ENCODE results near the gene DNAJA1.

Gene DNAJA1

GRCh38 chr9:33014665-33015014, 10.4 kb upstream of the DNAJA1 start:
- H2AFZ ChIP-seq (ENCODE audit: insufficient read depth, low read length, poor library complexity), result no peak overlapping the region
- no peak overlapping the region for H2BK12ac ChIP-seq (ENCODE audit: low read length)
- no peaks in the 10 kb centered on the region for H3K79me1 ChIP-seq (ENCODE audit: low read length)
- no peak overlapping the region for H3K4me3 ChIP-seq (ENCODE audit: low read depth, low read length)
- no peak overlapping the region for H2BK120ac ChIP-seq (ENCODE audit: insufficient read depth, low read length, poor library complexity)
- no peak overlapping the region for H4K8ac ChIP-seq (ENCODE audit: low read depth, low read length)
- no peaks in the 10 kb centered on the region for H3K27me3 ChIP-seq (ENCODE audit: insufficient read depth, low read length)
- no peaks in the 10 kb centered on the region for H3K79me2 ChIP-seq (ENCODE audit: control insufficient read depth, insufficient read depth, low read length, poor library complexity)
- no peak overlapping the region for H3K9ac ChIP-seq (ENCODE audit: low read length)
- H3K27ac ChIP-seq (ENCODE audit: low read depth, low read length), result no peak overlapping the region
- no peak overlapping the region for H3K4ac ChIP-seq (ENCODE audit: low read depth, low read length)
- WGBS (ENCODE audit: extremely low coverage, insufficient coverage, insufficient read length), result no CpG with 5 or more reads among the region's 1 CpG
- no peaks in the 10 kb centered on the region for H3K4me1 ChIP-seq (ENCODE audit: control insufficient read depth in 1 of 2, insufficient read depth in 2 of 2, low read length in 2 of 2)
- no peak overlapping the region for H2AK5ac ChIP-seq (ENCODE audit: low read length)
- no peak overlapping the region for H3K14ac ChIP-seq (ENCODE audit: low read length)
- H4K91ac ChIP-seq (ENCODE audit: low read depth, low read length), result no peak overlapping the region
- no peaks in the 10 kb centered on the region for H3K9me3 ChIP-seq (ENCODE audit: insufficient read depth, low read depth, low read length)
- no peak overlapping the region for H2BK5ac ChIP-seq (ENCODE audit: low read depth, low read length, poor library complexity)
- H3K23ac ChIP-seq (ENCODE audit: low read length), result no peak overlapping the region
- H3K36me3 ChIP-seq (ENCODE audit: control insufficient read depth in 1 of 2, insufficient read depth in 2 of 2, low read length in 2 of 2), result peaks cover 4 to 5% of the 10 kb centered on the region in 2 experiments
- H3K4me2 ChIP-seq (ENCODE audit: low read length), result no peak overlapping the region
- no peak overlapping the region for H3K18ac ChIP-seq (ENCODE audit: low read length)
- no peak overlapping the region for H4K12ac ChIP-seq (ENCODE audit: low read depth, low read length)
- DNase-seq, result no peak

GRCh38 chr9:33017283-33018041, 7.6 kb upstream of the DNAJA1 start:
- H4K8ac ChIP-seq (ENCODE audit: low read depth, low read length), result no peak overlapping the region
- H3K9ac ChIP-seq (ENCODE audit: low read length), result no peak overlapping the region

GRCh38 chr9:33019797-33020196, 5.3 kb upstream of the DNAJA1 start:
- H4K8ac ChIP-seq (ENCODE audit: low read depth, low read length), result no peak overlapping the region
- WGBS (ENCODE audit: extremely low coverage, insufficient coverage, insufficient read length), result no CpG with 5 or more reads among the region's 25 CpGs
- H3K4me3 ChIP-seq (ENCODE audit: low read depth, low read length), result no peak overlapping the region
- DNase-seq, result no peak
- H3K27me3 ChIP-seq (ENCODE audit: insufficient read depth, low read length), result no peaks in the 10 kb centered on the region
- H2BK5ac ChIP-seq (ENCODE audit: low read depth, low read length, poor library complexity), result no peak overlapping the region
- H2BK12ac ChIP-seq (ENCODE audit: low read length), result no peak overlapping the region
- H3K4me1 ChIP-seq (ENCODE audit: control insufficient read depth in 1 of 2, insufficient read depth in 2 of 2, low read length in 2 of 2), result peaks cover 0 to 4% of the 10 kb centered on the region in 2 experiments
- H3K9me3 ChIP-seq (ENCODE audit: insufficient read depth, low read depth, low read length), result no peaks in the 10 kb centered on the region
- H2AK5ac ChIP-seq (ENCODE audit: low read length), result no peak overlapping the region
- no peak overlapping the region for H3K27ac ChIP-seq (ENCODE audit: low read depth, low read length)
- peak overlapping the region; percentile 73 for H3K9ac ChIP-seq (ENCODE audit: low read length)
- H3K14ac ChIP-seq (ENCODE audit: low read length), result no peak overlapping the region
- no peak overlapping the region for H2BK120ac ChIP-seq (ENCODE audit: insufficient read depth, low read length, poor library complexity)
- H4K12ac ChIP-seq (ENCODE audit: low read depth, low read length), result peak overlapping the region; percentile 46
- no peak overlapping the region for H2AFZ ChIP-seq (ENCODE audit: insufficient read depth, low read length, poor library complexity)
- H3K4ac ChIP-seq (ENCODE audit: low read depth, low read length), result no peak overlapping the region
- peaks cover 9% of the 10 kb centered on the region in 2 experiments for H3K36me3 ChIP-seq (ENCODE audit: control insufficient read depth in 1 of 2, insufficient read depth in 2 of 2, low read length in 2 of 2)
- no peak overlapping the region for H4K91ac ChIP-seq (ENCODE audit: low read depth, low read length)
- no peak overlapping the region for H3K18ac ChIP-seq (ENCODE audit: low read length)
- H3K23ac ChIP-seq (ENCODE audit: low read length), result no peak overlapping the region
- H3K79me2 ChIP-seq (ENCODE audit: control insufficient read depth, insufficient read depth, low read length, poor library complexity), result peaks cover 9% of the 10 kb centered on the region
- no peak overlapping the region for H3K4me2 ChIP-seq (ENCODE audit: low read length)
- H3K79me1 ChIP-seq (ENCODE audit: low read length), result peaks cover 4% of the 10 kb centered on the region

More at GRCh38 chr9:33017283-33018041, 7.6 kb upstream of the DNAJA1 start:
- H3K27me3 ChIP-seq (ENCODE audit: insufficient read depth, low read length), result no peaks in the 10 kb centered on the region
- no peak overlapping the region for H4K91ac ChIP-seq (ENCODE audit: low read depth, low read length)
- no peaks in the 10 kb centered on the region for H3K4me1 ChIP-seq (ENCODE audit: control insufficient read depth in 1 of 2, insufficient read depth in 2 of 2, low read length in 2 of 2)
- no peak overlapping the region for H3K27ac ChIP-seq (ENCODE audit: low read depth, low read length)
- H2BK5ac ChIP-seq (ENCODE audit: low read depth, low read length, poor library complexity), result no peak overlapping the region
- H3K9me3 ChIP-seq (ENCODE audit: insufficient read depth, low read depth, low read length), result no peaks in the 10 kb centered on the region
- WGBS (ENCODE audit: extremely low coverage, insufficient coverage, insufficient read length), result no CpG with 5 or more reads among the region's 6 CpGs
- H4K12ac ChIP-seq (ENCODE audit: low read depth, low read length), result no peak overlapping the region
- no peak overlapping the region for H3K18ac ChIP-seq (ENCODE audit: low read length)
- H3K14ac ChIP-seq (ENCODE audit: low read length), result no peak overlapping the region
- H3K36me3 ChIP-seq (ENCODE audit: control insufficient read depth in 1 of 2, insufficient read depth in 2 of 2, low read length in 2 of 2), result peaks cover 9% of the 10 kb centered on the region in 2 experiments
- no peak overlapping the region for H3K4ac ChIP-seq (ENCODE audit: low read depth, low read length)
- no peak overlapping the region for H3K4me3 ChIP-seq (ENCODE audit: low read depth, low read length)
- H3K79me1 ChIP-seq (ENCODE audit: low read length), result no peaks in the 10 kb centered on the region
- no peak overlapping the region for H2BK120ac ChIP-seq (ENCODE audit: insufficient read depth, low read length, poor library complexity)
- no peak overlapping the region for H2AK5ac ChIP-seq (ENCODE audit: low read length)
- no peak overlapping the region for H2BK12ac ChIP-seq (ENCODE audit: low read length)
- no peaks in the 10 kb centered on the region for H3K79me2 ChIP-seq (ENCODE audit: control insufficient read depth, insufficient read depth, low read length, poor library complexity)
- no peak overlapping the region for H3K23ac ChIP-seq (ENCODE audit: low read length)
- H3K4me2 ChIP-seq (ENCODE audit: low read length), result no peak overlapping the region
- no peak for DNase-seq
- H2AFZ ChIP-seq (ENCODE audit: insufficient read depth, low read length, poor library complexity), result no peak overlapping the region

GRCh38 chr9:33022303-33022702, 2.8 kb upstream of the DNAJA1 start:
- Histone ChIP-seq H3K27me3 (ENCODE audit: insufficient read depth, low read length) (no peaks in the 10 kb centered on the region), H2AFZ (ENCODE audit: insufficient read depth, low read length, poor library complexity) (no peak overlapping the region), H3K4me1 (ENCODE audit: control insufficient read depth in 1 of 2, insufficient read depth in 2 of 2, low read length in 2 of 2) (peaks cover 0 to 4% of the 10 kb centered on the region in 2 experiments), H2BK5ac (ENCODE audit: low read depth, low read length, poor library complexity) (no peak overlapping the region), H2AK5ac (ENCODE audit: low read length) (no peak overlapping the region), H3K79me2 (ENCODE audit: control insufficient read depth, insufficient read depth, low read length, poor library complexity) (peaks cover 23% of the 10 kb centered on the region), H3K23ac (ENCODE audit: low read length) (no peak overlapping the region), H4K12ac (ENCODE audit: low read depth, low read length) (no peak overlapping the region), H3K36me3 (ENCODE audit: control insufficient read depth in 1 of 2, insufficient read depth in 2 of 2, low read length in 2 of 2) (peaks cover 12 to 13% of the 10 kb centered on the region in 2 experiments), H2BK12ac (ENCODE audit: low read length) (no peak overlapping the region), H3K4ac (ENCODE audit: low read depth, low read length) (no peak overlapping the region), H3K79me1 (ENCODE audit: low read length) (peaks cover 12% of the 10 kb centered on the region), H4K8ac (ENCODE audit: low read depth, low read length) (no peak overlapping the region), H3K4me3 (ENCODE audit: low read depth, low read length) (no peak overlapping the region), H3K9ac (ENCODE audit: low read length) (no peak overlapping the region), H3K9me3 (ENCODE audit: insufficient read depth, low read depth, low read length) (no peaks in the 10 kb centered on the region), H3K14ac (ENCODE audit: low read length) (no peak overlapping the region), H2BK120ac (ENCODE audit: insufficient read depth, low read length, poor library complexity) (no peak overlapping the region), H3K27ac (ENCODE audit: low read depth, low read length) (no peak overlapping the region), H4K91ac (ENCODE audit: low read depth, low read length) (no peak overlapping the region), H3K18ac (ENCODE audit: low read length) (no peak overlapping the region), H3K4me2 (ENCODE audit: low read length) (no peak overlapping the region)
- no peak for DNase-seq
- no CpG with 5 or more reads among the region's 3 CpGs for WGBS (ENCODE audit: extremely low coverage, insufficient coverage, insufficient read length)
